Measurements from ENCODE around the gene CREB3L4.
A peak's percentile ranks its signal among the peaks of the same experiment; 100 is the strongest.
"Not testable (repeated sequence)": the region's sequence is repeated elsewhere in the genome, so short reads cannot be mapped to it uniquely, and the experiment has no call there.

The CREB3L4 gene

GRCh38 chr1:153960206-153960605, 7.5 kb upstream of the CREB3L4 start:
- no peak for DNase-seq

GRCh38 chr1:153961421-153961820, 6.3 kb upstream of the CREB3L4 start:
- no peak for DNase-seq

- DNase-seq: no peak
Measured at GRCh38 chr1:153962088-153963029, 5.3 kb upstream of the CREB3L4 start.

- DNase-seq: peak; percentile 90
Measured at GRCh38 chr1:153963030-153963849, 4.5 kb upstream of the CREB3L4 start, which contains the start of gene SLC39A1. Gene SLC39A1 (minus strand): TSS chr1:153963537. CDS start chr1:153962715, 822 bp downstream.

GRCh38 chr1:153963850-153964331, 3.8 kb upstream of the CREB3L4 start:
- DNase-seq: no peak

GRCh38 chr1:153968000-153968363, 280 bp downstream of the CREB3L4 start:
- no peak for DNase-seq

GRCh38 chr1:153968408-153968807, 706 bp downstream of the CREB3L4 start:
- DNase-seq: no peak

GRCh38 chr1:153968972-153969371, 1.3 kb downstream of the CREB3L4 start:
- no peak for DNase-seq

GRCh38 chr1:153970346-153970745, 2.6 kb downstream of the CREB3L4 start:
- DNase-seq: no peak

GRCh38 chr1:153973071-153973470, 5.4 kb downstream of the CREB3L4 start:
- no peak for DNase-seq

- DNase-seq: no peak
Measured at GRCh38 chr1:153973525-153973924, 5.8 kb downstream of the CREB3L4 start.

GRCh38 chr1:153976819-153977249, 9.1 kb downstream of the CREB3L4 start:
- DNase-seq: no peak

- peak; percentile 78 for DNase-seq
Measured at GRCh38 chr1:153977250-153978240, 9.8 kb downstream of the CREB3L4 start, which contains the start of gene JTB. Gene JTB (minus strand): TSS chr1:153977674. CDS start chr1:153977252, 422 bp downstream.

GRCh38 chr1:153978274-153978909, 10.7 kb downstream of the CREB3L4 start:
- no peak for DNase-seq

GRCh38 chr1:153979091-153979490, 11.4 kb downstream of the CREB3L4 start:
- DNase-seq: not testable (repeated sequence)

GRCh38 chr1:153981735-153982134, 14.0 kb downstream of the CREB3L4 start:
- DNase-seq: not testable (repeated sequence)

- no peak for DNase-seq
Measured at GRCh38 chr1:153984123-153984894, 16.6 kb downstream of the CREB3L4 start.

GRCh38 chr1:153985341-153985912, 17.7 kb downstream of the CREB3L4 start:
- DNase-seq: no peak

- no peak for DNase-seq
Measured at GRCh38 chr1:153985941-153986761, 18.4 kb downstream of the CREB3L4 start, which contains the start of gene RAB13. Gene RAB13 (minus strand): TSS chr1:153986339. CDS start chr1:153986236, 103 bp downstream.

Data from central memory CD4-positive, alpha-beta T cell (primary cell).